ENCODE measurements around the gene ARHGAP12.

DNA sequence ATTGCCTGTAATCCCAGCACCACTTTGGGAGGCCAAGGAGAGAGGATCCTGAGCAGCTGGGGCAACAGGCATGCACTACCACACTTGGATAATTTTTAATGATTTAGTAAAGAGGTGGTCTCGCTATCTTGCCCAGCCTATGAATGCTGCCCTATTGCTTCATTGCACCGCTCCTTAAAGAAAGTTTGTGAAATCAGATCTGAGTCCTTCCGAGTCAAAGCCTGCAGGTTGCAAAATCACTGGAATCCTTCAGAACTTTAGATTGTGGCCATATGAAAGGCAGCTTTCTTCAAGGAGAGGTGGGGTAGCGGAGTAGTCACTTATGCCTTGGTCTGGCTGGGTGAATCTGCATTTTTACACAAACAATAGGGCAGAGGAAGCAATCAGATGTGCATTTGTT, 166.3 kb downstream of the ARHGAP12 start:
- TF ChIP-seq CTCF (IDR thresholded peaks at IDR 0.05; ENCODE audit: borderline replicate concordance, extremely low read depth, low read length, poor library complexity, severe bottlenecking): no peak
- TF ChIP-seq EZH2 (IDR thresholded peaks at IDR 0.05; ENCODE audit: borderline replicate concordance, low read depth, low read length, severe bottlenecking): no peak

All from DND-41 (cell line).